ENCODE data around the gene CPED1.
A peak's percentile ranks its signal among the peaks of the same experiment; 100 is the strongest.
"Not testable (repeated sequence)": the region's sequence is repeated elsewhere in the genome, so short reads cannot be mapped to it uniquely, and the experiment has no call there.

Gene CPED1

GRCh38 chr7:120997882-120998474, 9.5 kb downstream of the CPED1 start:
- no peak overlapping the region for H3K4me3 ChIP-seq (ENCODE audit: low read length in 2 of 2)
- H3K27ac ChIP-seq (ENCODE audit: low read length) = no peak overlapping the region
- H3K36me3 ChIP-seq (ENCODE audit: control insufficient read depth in 2 of 2, insufficient read depth in 2 of 2, low read length in 2 of 2) = no peaks in the 10 kb centered on the region
- H3K9ac ChIP-seq (ENCODE audit: low read length in 2 of 2) = no peak overlapping the region
- H3K27me3 ChIP-seq (ENCODE audit: control insufficient read depth in 1 of 2, insufficient read depth in 2 of 2, low read length in 2 of 2) = no peaks in the 10 kb centered on the region
- no peaks in the 10 kb centered on the region for H3K9me3 ChIP-seq (ENCODE audit: control insufficient read depth in 2 of 2, low read length in 2 of 2)
- H3K4me1 ChIP-seq (ENCODE audit: control insufficient read depth, insufficient read depth, low read length) = peaks cover 10% of the 10 kb centered on the region

GRCh38 chr7:120998520-120998919, 10.0 kb downstream of the CPED1 start:
- Histone ChIP-seq H3K4me1 (ENCODE audit: control insufficient read depth, insufficient read depth, low read length) (peaks cover 11% of the 10 kb centered on the region), H3K27ac (ENCODE audit: low read length) (peak overlapping the region; percentile 0), H3K9me3 (ENCODE audit: control insufficient read depth in 2 of 2, low read length in 2 of 2) (no peaks in the 10 kb centered on the region), H3K36me3 (ENCODE audit: control insufficient read depth in 2 of 2, insufficient read depth in 2 of 2, low read length in 2 of 2) (no peaks in the 10 kb centered on the region), H3K9ac (ENCODE audit: low read length in 2 of 2) (no peak overlapping the region), H3K4me3 (ENCODE audit: low read length in 2 of 2) (peak overlapping the region in 1 of 2 donors; percentile 18), H3K27me3 (ENCODE audit: control insufficient read depth in 1 of 2, insufficient read depth in 2 of 2, low read length in 2 of 2) (no peaks in the 10 kb centered on the region)

GRCh38 chr7:120998996-120999565, 10.6 kb downstream of the CPED1 start:
- H3K9me3 ChIP-seq (ENCODE audit: control insufficient read depth in 2 of 2, low read length in 2 of 2) = no peaks in the 10 kb centered on the region
- H3K9ac ChIP-seq (ENCODE audit: low read length in 2 of 2) = peak overlapping the region in 1 of 2 donors; percentile 61
- peaks cover 13% of the 10 kb centered on the region for H3K4me1 ChIP-seq (ENCODE audit: control insufficient read depth, insufficient read depth, low read length)
- H3K27ac ChIP-seq (ENCODE audit: low read length) = peak overlapping the region; percentile 0
- H3K27me3 ChIP-seq (ENCODE audit: control insufficient read depth in 1 of 2, insufficient read depth in 2 of 2, low read length in 2 of 2) = no peaks in the 10 kb centered on the region
- H3K4me3 ChIP-seq (ENCODE audit: low read length in 2 of 2) = peak overlapping the region in 1 of 2 donors; percentile 18
- no peaks in the 10 kb centered on the region for H3K36me3 ChIP-seq (ENCODE audit: control insufficient read depth in 2 of 2, insufficient read depth in 2 of 2, low read length in 2 of 2)

- Histone ChIP-seq H3K9ac (ENCODE audit: low read length in 2 of 2) (peak overlapping the region; percentile 43 to 61), H3K4me3 (ENCODE audit: low read length in 2 of 2) (peak overlapping the region; percentile 3 to 30), H3K4me1 (ENCODE audit: control insufficient read depth, insufficient read depth, low read length) (peaks cover 16% of the 10 kb centered on the region)
Observed at GRCh38 chr7:121000081-121000983, 11.8 kb downstream of the CPED1 start.

GRCh38 chr7:121001234-121001906, 12.9 kb downstream of the CPED1 start:
- peak overlapping the region; percentile 61 for H3K27ac ChIP-seq (ENCODE audit: low read length)
- H3K4me3 ChIP-seq (ENCODE audit: low read length in 2 of 2) = no peak overlapping the region
- no peaks in the 10 kb centered on the region for H3K27me3 ChIP-seq (ENCODE audit: control insufficient read depth in 1 of 2, insufficient read depth in 2 of 2, low read length in 2 of 2)
- H3K36me3 ChIP-seq (ENCODE audit: control insufficient read depth in 2 of 2, insufficient read depth in 2 of 2, low read length in 2 of 2) = no peaks in the 10 kb centered on the region
- no peaks in the 10 kb centered on the region for H3K9me3 ChIP-seq (ENCODE audit: control insufficient read depth in 2 of 2, low read length in 2 of 2)
- no peak overlapping the region for H3K9ac ChIP-seq (ENCODE audit: low read length in 2 of 2)
- H3K4me1 ChIP-seq (ENCODE audit: control insufficient read depth, insufficient read depth, low read length) = peaks cover 16% of the 10 kb centered on the region

More at GRCh38 chr7:121000081-121000983, 11.8 kb downstream of the CPED1 start:
- H3K27me3 ChIP-seq (ENCODE audit: control insufficient read depth in 1 of 2, insufficient read depth in 2 of 2, low read length in 2 of 2) = no peaks in the 10 kb centered on the region
- H3K9me3 ChIP-seq (ENCODE audit: control insufficient read depth in 2 of 2, low read length in 2 of 2) = no peaks in the 10 kb centered on the region
- H3K27ac ChIP-seq (ENCODE audit: low read length) = peak overlapping the region; percentile 61
- H3K36me3 ChIP-seq (ENCODE audit: control insufficient read depth in 2 of 2, insufficient read depth in 2 of 2, low read length in 2 of 2) = no peaks in the 10 kb centered on the region

- Histone ChIP-seq H3K27ac (ENCODE audit: low read length) (peak overlapping the region; percentile 25), H3K36me3 (ENCODE audit: control insufficient read depth in 2 of 2, insufficient read depth in 2 of 2, low read length in 2 of 2) (no peaks in the 10 kb centered on the region), H3K4me3 (ENCODE audit: low read length in 2 of 2) (no peak overlapping the region), H3K4me1 (ENCODE audit: control insufficient read depth, insufficient read depth, low read length) (peaks cover 23% of the 10 kb centered on the region), H3K9me3 (ENCODE audit: control insufficient read depth in 2 of 2, low read length in 2 of 2) (no peaks in the 10 kb centered on the region), H3K27me3 (ENCODE audit: control insufficient read depth in 1 of 2, insufficient read depth in 2 of 2, low read length in 2 of 2) (no peaks in the 10 kb centered on the region), H3K9ac (ENCODE audit: low read length in 2 of 2) (peak overlapping the region in 1 of 2 donors; percentile 8)
Observed at GRCh38 chr7:121002048-121002756, 13.7 kb downstream of the CPED1 start.

GRCh38 chr7:121002757-121003200, 14.3 kb downstream of the CPED1 start:
- Histone ChIP-seq H3K27ac (ENCODE audit: low read length) (peak overlapping the region; percentile 25), H3K4me1 (ENCODE audit: control insufficient read depth, insufficient read depth, low read length) (peaks cover 23% of the 10 kb centered on the region), H3K27me3 (ENCODE audit: control insufficient read depth in 1 of 2, insufficient read depth in 2 of 2, low read length in 2 of 2) (no peaks in the 10 kb centered on the region), H3K36me3 (ENCODE audit: control insufficient read depth in 2 of 2, insufficient read depth in 2 of 2, low read length in 2 of 2) (no peaks in the 10 kb centered on the region), H3K9me3 (ENCODE audit: control insufficient read depth in 2 of 2, low read length in 2 of 2) (no peaks in the 10 kb centered on the region), H3K4me3 (ENCODE audit: low read length in 2 of 2) (no peak overlapping the region), H3K9ac (ENCODE audit: low read length in 2 of 2) (no peak overlapping the region)

GRCh38 chr7:121003986-121004685, 15.6 kb downstream of the CPED1 start:
- Histone ChIP-seq H3K27me3 (ENCODE audit: control insufficient read depth in 1 of 2, insufficient read depth in 2 of 2, low read length in 2 of 2) (no peaks in the 10 kb centered on the region), H3K9me3 (ENCODE audit: control insufficient read depth in 2 of 2, low read length in 2 of 2) (no peaks in the 10 kb centered on the region), H3K27ac (ENCODE audit: low read length) (no peak overlapping the region), H3K4me3 (ENCODE audit: low read length in 2 of 2) (no peak overlapping the region), H3K4me1 (ENCODE audit: control insufficient read depth, insufficient read depth, low read length) (peaks cover 23% of the 10 kb centered on the region), H3K9ac (ENCODE audit: low read length in 2 of 2) (no peak overlapping the region), H3K36me3 (ENCODE audit: control insufficient read depth in 2 of 2, insufficient read depth in 2 of 2, low read length in 2 of 2) (no peaks in the 10 kb centered on the region)

GRCh38 chr7:121005058-121005457, 16.5 kb downstream of the CPED1 start:
- H3K27me3 ChIP-seq (ENCODE audit: control insufficient read depth in 1 of 2, insufficient read depth in 2 of 2, low read length in 2 of 2); H3K36me3 ChIP-seq (ENCODE audit: control insufficient read depth in 2 of 2, insufficient read depth in 2 of 2, low read length in 2 of 2); H3K9me3 ChIP-seq (ENCODE audit: control insufficient read depth in 2 of 2, low read length in 2 of 2); H3K4me3 ChIP-seq (ENCODE audit: low read length in 2 of 2); H3K27ac ChIP-seq (ENCODE audit: low read length); H3K9ac ChIP-seq (ENCODE audit: low read length in 2 of 2): not testable (repeated sequence)
- H3K4me1 ChIP-seq (ENCODE audit: control insufficient read depth, insufficient read depth, low read length) = peaks cover 23% of the 10 kb centered on the region
